Activated CD4-positive, alpha-beta T cell treated with anti-CD3 and anti-CD28 coated beads, Interleukin-2, Interleukin-6, amounts not matched to agents 100 ng/mL and 50 ng/mL, durations not matched to agents 16 hours and 8 hours (primary cell): Measurements from ENCODE around the gene GRB14.
"Not testable (repeated sequence)": the region's sequence is repeated elsewhere in the genome, so short reads cannot be mapped to it uniquely, and the experiment has no call there.

Source experiments
- DNase-seq: peaks from one replicate; pipeline ENCODE4 v3.0.0-alpha.2; 2020

GRB14 gene

GRCh38 chr2:164485541-164485940, 135.7 kb downstream of the GRB14 start:
- no peak for DNase-seq

GRCh38 chr2:164479460-164479859, 141.8 kb downstream of the GRB14 start:
- DNase-seq, result no peak

- no peak for DNase-seq
Measured at GRCh38 chr2:164478205-164478604, 143.1 kb downstream of the GRB14 start.

- no peak for DNase-seq
Measured at GRCh38 chr2:164474873-164475272, 146.4 kb downstream of the GRB14 start.

GRCh38 chr2:164473021-164473420, 148.3 kb downstream of the GRB14 start:
- DNase-seq, result no peak

GRCh38 chr2:164465047-164465446, 156.2 kb downstream of the GRB14 start:
- not testable (repeated sequence) for DNase-seq

- DNase-seq, result no peak
Measured at GRCh38 chr2:164464376-164464775, 156.9 kb downstream of the GRB14 start.

- DNase-seq, result no peak
Measured at GRCh38 chr2:164458792-164459191, 162.5 kb downstream of the GRB14 start.

- DNase-seq, result no peak
Measured at GRCh38 chr2:164457271-164457670, 164.0 kb downstream of the GRB14 start.

GRCh38 chr2:164456619-164457018, 164.7 kb downstream of the GRB14 start:
- no peak for DNase-seq

- no peak for DNase-seq
Measured at GRCh38 chr2:164453656-164454305, 167.5 kb downstream of the GRB14 start.

- DNase-seq, result no peak
Measured at GRCh38 chr2:164450278-164450677, 171.0 kb downstream of the GRB14 start.

GRCh38 chr2:164449706-164450105, 171.6 kb downstream of the GRB14 start:
- DNase-seq, result no peak

GRCh38 chr2:164447660-164448059, 173.6 kb downstream of the GRB14 start:
- no peak for DNase-seq
